ENCODE data around the gene NEK4.

DNA sequence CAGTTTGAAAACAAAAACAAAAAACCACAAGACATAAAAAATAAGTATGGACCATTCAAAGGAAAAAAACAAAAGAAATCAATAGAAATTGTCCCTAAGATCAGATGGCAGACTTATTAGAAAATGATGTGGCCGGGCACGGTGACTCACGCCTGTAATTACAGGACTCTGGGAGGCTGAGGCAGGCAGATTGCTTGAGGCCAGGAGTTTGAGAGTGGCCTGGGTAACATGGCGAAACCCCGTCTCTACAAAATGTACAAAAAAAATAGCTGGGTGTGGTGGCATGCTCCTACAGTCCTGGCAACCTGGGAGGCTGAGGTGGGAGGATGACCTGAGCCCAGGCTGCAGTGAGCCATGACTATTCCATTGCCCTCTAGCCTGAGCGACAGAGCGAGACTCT, 48.2 kb downstream of the NEK4 start:
- TF ChIP-seq, protein P1, sequence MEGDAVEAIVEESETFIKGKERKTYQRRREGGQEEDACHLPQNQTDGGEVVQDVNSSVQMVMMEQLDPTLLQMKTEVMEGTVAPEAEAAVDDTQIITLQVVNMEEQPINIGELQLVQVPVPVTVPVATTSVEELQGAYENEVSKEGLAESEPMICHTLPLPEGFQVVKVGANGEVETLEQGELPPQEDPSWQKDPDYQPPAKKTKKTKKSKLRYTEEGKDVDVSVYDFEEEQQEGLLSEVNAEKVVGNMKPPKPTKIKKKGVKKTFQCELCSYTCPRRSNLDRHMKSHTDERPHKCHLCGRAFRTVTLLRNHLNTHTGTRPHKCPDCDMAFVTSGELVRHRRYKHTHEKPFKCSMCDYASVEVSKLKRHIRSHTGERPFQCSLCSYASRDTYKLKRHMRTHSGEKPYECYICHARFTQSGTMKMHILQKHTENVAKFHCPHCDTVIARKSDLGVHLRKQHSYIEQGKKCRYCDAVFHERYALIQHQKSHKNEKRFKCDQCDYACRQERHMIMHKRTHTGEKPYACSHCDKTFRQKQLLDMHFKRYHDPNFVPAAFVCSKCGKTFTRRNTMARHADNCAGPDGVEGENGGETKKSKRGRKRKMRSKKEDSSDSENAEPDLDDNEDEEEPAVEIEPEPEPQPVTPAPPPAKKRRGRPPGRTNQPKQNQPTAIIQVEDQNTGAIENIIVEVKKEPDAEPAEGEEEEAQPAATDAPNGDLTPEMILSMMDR (IDR thresholded peaks at IDR 0.05) = no peak
- TF ChIP-seq POLR2A (IDR thresholded peaks at IDR 0.05) = no peak
